Epithelial cell of prostate (primary cell): Measurements from ENCODE around the gene THADA.
"Not testable (repeated sequence)": the region's sequence is repeated elsewhere in the genome, so short reads cannot be mapped to it uniquely, and the experiment has no call there.

Experiments
- DNase-seq: peaks from one replicate; pipeline ENCODE4 v3.0.0-alpha.2; 2011; ENCODE audit warnings: low read depth, low spot score
- H3K27ac ChIP-seq: fragments of 450-650 bp; 2 replicates; pipeline ENCODE4 v1.5.1; 2017; ENCODE audit warnings: mild to moderate bottlenecking

The THADA gene

GRCh38 chr2:43595603-43596412, at the start of gene THADA:
TSS of gene THADA (minus strand) at chr2:43596038. CDS start at chr2:43592392, 3,646 bp downstream.
- DNase-seq = peak; percentile 96
- H3K27ac ChIP-seq = peak within 1 kb of the TSS; percentile 86

GRCh38 chr2:43643680-43644079, 47.8 kb upstream of the THADA start:
- H3K27ac ChIP-seq = no peak overlapping the region
- DNase-seq = no peak

GRCh38 chr2:43642363-43642762, 46.5 kb upstream of the THADA start:
- DNase-seq = no peak
- no peak overlapping the region for H3K27ac ChIP-seq

- H3K27ac ChIP-seq = no peak within 1 kb of the TSS
- peak; percentile 29 for DNase-seq
Observed at GRCh38 chr2:43637030-43637803, 41.4 kb upstream of the THADA start, which contains the start of gene PLEKHH2. TSS of gene PLEKHH2 (plus strand) at chr2:43637260. CDS start at chr2:43644674, 7,414 bp downstream.

- no peak for DNase-seq
- H3K27ac ChIP-seq = no peak overlapping the region
Observed at GRCh38 chr2:43636621-43637020, 40.8 kb upstream of the THADA start.

GRCh38 chr2:43636153-43636552, 40.3 kb upstream of the THADA start:
- not testable (repeated sequence) for H3K27ac ChIP-seq, DNase-seq

- peak; percentile 63 for DNase-seq
- peak overlapping the region; percentile 47 for H3K27ac ChIP-seq
Observed at GRCh38 chr2:43634604-43635306, 38.9 kb upstream of the THADA start.

- H3K27ac ChIP-seq = no peak overlapping the region
- DNase-seq = no peak
Observed at GRCh38 chr2:43631618-43632317, 35.9 kb upstream of the THADA start.

- H3K27ac ChIP-seq = no peak overlapping the region
- no peak for DNase-seq
Observed at GRCh38 chr2:43622931-43623451, 27.2 kb upstream of the THADA start.

GRCh38 chr2:43619511-43619910, 23.7 kb upstream of the THADA start:
- no peak for DNase-seq
- no peak overlapping the region for H3K27ac ChIP-seq

- no peak for DNase-seq
- H3K27ac ChIP-seq = no peak overlapping the region
Observed at GRCh38 chr2:43616967-43617680, 21.3 kb upstream of the THADA start.

- H3K27ac ChIP-seq = no peak overlapping the region
- no peak for DNase-seq
Observed at GRCh38 chr2:43612944-43613343, 17.1 kb upstream of the THADA start.

GRCh38 chr2:43611987-43612894, 16.4 kb upstream of the THADA start:
- no peak overlapping the region for H3K27ac ChIP-seq
- DNase-seq = no peak

GRCh38 chr2:43610361-43610760, 14.5 kb upstream of the THADA start:
- H3K27ac ChIP-seq = no peak overlapping the region
- DNase-seq = no peak

GRCh38 chr2:43609290-43609918, 13.6 kb upstream of the THADA start:
- no peak for DNase-seq
- H3K27ac ChIP-seq = no peak overlapping the region

GRCh38 chr2:43605851-43606250, 10.0 kb upstream of the THADA start:
- no peak overlapping the region for H3K27ac ChIP-seq
- no peak for DNase-seq

- no peak for DNase-seq
- H3K27ac ChIP-seq = no peak overlapping the region
Observed at GRCh38 chr2:43605079-43605655, 9.3 kb upstream of the THADA start.
